AG04450 (cell line): ENCODE measurements around the gene PLXNA1. TPM values are rescaled to one million over a fixed set of nuclear protein-coding genes. Genes with fewer than 3 reads are reported as not detected.

Experiments
- CTCF ChIA-PET: fragments of 300-600, 350-600 bp; formaldehyde crosslinking; extraction: SDS; loops from one replicate; lab custom pipeline; 2022; ENCODE audit warnings: antibody characterized with exemption, inconsistent platforms; lab: Charles Lee
- POLR2A ChIA-PET: fragments of 350-600 bp; formaldehyde crosslinking; extraction: SDS; loops from one replicate; lab custom pipeline; 2021; ENCODE audit warnings: antibody characterized with exemption, inconsistent platforms; lab: Yijun Ruan, JAX
- DNase-seq: peaks from one replicate; pipeline ENCODE4 v3.0.0-alpha.2; 2011; ENCODE audit warnings: low read depth, low spot score
- H3K27ac ChIP-seq: one replicate; pipeline ENCODE4 v1.5.1; 2012; ENCODE audit warnings: low read depth, low read length, control low read depth
- H3K27me3 ChIP-seq: one replicate; pipeline ENCODE4 v1.6.0; 2012; ENCODE audit warnings: low read length; ENCODE audit not compliant: control insufficient read depth, insufficient read depth
- H3K4me3 ChIP-seq: 2 replicates; pipeline ENCODE4 v1.5.1; 2011; ENCODE audit warnings: mild to moderate bottlenecking, low read depth, low read length, control low read depth
- H3K9me3 ChIP-seq: 2 replicates; pipeline ENCODE4 v1.5.1; 2012; ENCODE audit warnings: low read length; ENCODE audit not compliant: control insufficient read depth, insufficient read depth
- CTCF ChIP-seq: IDR thresholded peaks from 2 replicates; pipeline ENCODE4 v1.5.1; 2011; ENCODE audit warnings: low read depth, low read length, control low read depth, inconsistent platforms
- polyA plus RNA-seq: library from polyadenylated mRNA; depleted of rRNA; stranded (reverse); fragments of >200 nt; gene quantifications from 2 replicates; pipeline ENCODE4 v1.2.3, GENCODE V29; 2011

Gene PLXNA1
- polyA plus RNA-seq, 1 experiment, result 22.0 TPM

GRCh38 chr3:126963261-126964190 lies 19.4 kb upstream of the PLXNA1 start:
- ChIA-PET CTCF (interaction anchor here (0.6 to 1.2 kb wide), 2 partner anchors 74 to 211 kb away, joined by 6 read pairs; no protein-coding TSS in a partner anchor), POLR2A (no interaction called here)
- TF ChIP-seq CTCF, result no peak
- no peaks in the 10 kb centered on the region for H3K9me3 ChIP-seq
- no peak for DNase-seq
- H3K27me3 ChIP-seq, result no peaks in the 10 kb centered on the region
- H3K4me3 ChIP-seq, result no peak overlapping the region
- H3K27ac ChIP-seq, result no peak overlapping the region

- no peaks in the 10 kb centered on the region for H3K27me3 ChIP-seq
- no peak overlapping the region for H3K27ac ChIP-seq
- TF ChIP-seq CTCF, result no peak
- CTCF ChIA-PET, result no interaction called here
- no peak for DNase-seq
- POLR2A ChIA-PET, result no interaction called here
- H3K4me3 ChIP-seq, result no peak overlapping the region
- H3K9me3 ChIP-seq, result no peaks in the 10 kb centered on the region
Observed at GRCh38 chr3:126964261-126964660, 18.7 kb upstream of the PLXNA1 start.

GRCh38 chr3:126964950-126965349 lies 18.0 kb upstream of the PLXNA1 start:
- ChIA-PET CTCF (interaction anchor here (0.5 to 0.7 kb wide), 2 partner anchors 17 to 149 kb away, joined by 3 to 5 read pairs; partner anchors contain the start of gene PLXNA1), POLR2A (no interaction called here)
- DNase-seq, result no peak
- TF ChIP-seq CTCF, result no peak
- Histone ChIP-seq H3K27me3 (no peaks in the 10 kb centered on the region), H3K9me3 (no peaks in the 10 kb centered on the region), H3K27ac (no peak overlapping the region), H3K4me3 (no peak overlapping the region)

GRCh38 chr3:126965526-126966080 lies 17.3 kb upstream of the PLXNA1 start:
- ChIA-PET CTCF (interaction anchor here (0.5 to 0.7 kb wide), 2 partner anchors 17 to 150 kb away, joined by 3 to 5 read pairs; partner anchors contain the start of gene PLXNA1), POLR2A (no interaction called here)
- TF ChIP-seq CTCF, result no peak
- Histone ChIP-seq H3K9me3 (no peaks in the 10 kb centered on the region), H3K4me3 (no peak overlapping the region), H3K27me3 (no peaks in the 10 kb centered on the region), H3K27ac (no peak overlapping the region)
- no peak for DNase-seq

GRCh38 chr3:126967386-126967785 lies 15.5 kb upstream of the PLXNA1 start:
- Histone ChIP-seq H3K27me3 (no peaks in the 10 kb centered on the region), H3K4me3 (no peak overlapping the region), H3K27ac (no peak overlapping the region), H3K9me3 (no peaks in the 10 kb centered on the region; the same call in 1 of the 2 replicates)
- TF ChIP-seq CTCF, result no peak
- no peak for DNase-seq
- CTCF ChIA-PET, result interaction anchor here (1.2 kb wide), 1 partner anchor 15 kb away, joined by 3 read pairs; the partner anchor contains the start of gene PLXNA1
- POLR2A ChIA-PET, result no interaction called here
